HG02623 (cell line): ENCODE results near the gene CD8B.

Experiments used
- ATAC-seq: cut with Tn5 transposase; IDR thresholded peaks from one replicate; pipeline ENCODE4 v1.9.1; 2021; ENCODE audit warnings: moderate library complexity; ENCODE audit not compliant: unreplicated experiment

Gene CD8B

DNA sequence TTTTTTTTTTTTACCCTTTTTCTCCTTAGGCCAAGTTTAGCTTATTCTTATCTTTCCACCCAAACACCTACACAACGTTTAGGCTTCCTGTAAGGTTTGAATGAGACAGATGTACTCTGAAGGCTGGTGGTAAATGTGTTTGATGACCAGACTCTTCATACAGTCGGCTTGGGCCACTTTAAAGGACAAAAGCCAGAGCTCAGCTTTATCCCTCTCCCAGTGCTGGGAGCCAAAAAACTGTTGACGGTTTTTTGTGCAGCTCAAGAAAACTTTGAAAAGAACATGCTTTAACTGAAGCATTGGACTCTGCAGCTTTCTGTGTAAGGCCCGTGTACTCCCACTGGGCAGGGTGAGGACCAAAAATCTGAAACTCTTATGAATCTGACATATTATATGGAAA is 86.3 kb downstream of the CD8B start:
- ATAC-seq: no peak

DNA sequence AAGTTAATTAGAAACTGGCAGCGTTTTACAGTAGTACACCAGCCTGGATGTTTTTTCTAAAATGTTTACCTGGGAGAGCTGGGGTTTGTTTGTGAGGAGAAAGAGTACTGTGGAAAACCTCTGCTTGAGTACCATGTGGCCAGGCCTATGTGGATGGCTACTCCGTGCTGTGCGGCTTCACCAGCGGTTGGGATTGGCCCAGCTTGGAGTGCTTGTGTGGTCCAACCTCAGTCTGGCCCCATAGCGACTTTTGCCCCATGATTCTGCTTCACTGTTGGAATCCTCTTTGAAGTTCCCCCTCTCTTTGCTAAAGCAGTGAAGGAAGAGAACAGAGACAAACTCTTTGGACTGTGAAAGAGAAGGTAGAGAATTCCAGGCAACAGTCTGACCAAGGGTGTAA is 86.8 kb downstream of the CD8B start:
- no peak for ATAC-seq

DNA sequence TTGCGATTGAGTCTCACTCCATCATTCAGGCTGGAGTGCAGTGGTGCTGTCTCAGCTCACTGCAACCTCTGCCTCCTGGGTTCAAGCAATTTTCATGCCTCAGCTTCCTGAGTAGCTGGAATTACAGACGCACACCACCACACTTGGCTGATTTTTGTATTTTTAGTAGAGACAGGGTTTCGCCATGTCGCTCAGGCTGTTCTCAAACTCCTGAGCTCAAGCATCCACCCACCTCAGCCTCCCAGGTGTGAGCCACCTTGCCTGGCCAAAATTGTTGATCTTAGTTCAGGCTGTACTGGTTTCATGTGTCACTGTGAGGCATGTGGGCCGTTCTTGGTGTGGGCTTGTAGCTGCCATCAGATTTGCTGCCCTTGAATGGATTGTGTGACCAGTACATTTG is 89.1 kb downstream of the CD8B start:
- no peak for ATAC-seq

DNA sequence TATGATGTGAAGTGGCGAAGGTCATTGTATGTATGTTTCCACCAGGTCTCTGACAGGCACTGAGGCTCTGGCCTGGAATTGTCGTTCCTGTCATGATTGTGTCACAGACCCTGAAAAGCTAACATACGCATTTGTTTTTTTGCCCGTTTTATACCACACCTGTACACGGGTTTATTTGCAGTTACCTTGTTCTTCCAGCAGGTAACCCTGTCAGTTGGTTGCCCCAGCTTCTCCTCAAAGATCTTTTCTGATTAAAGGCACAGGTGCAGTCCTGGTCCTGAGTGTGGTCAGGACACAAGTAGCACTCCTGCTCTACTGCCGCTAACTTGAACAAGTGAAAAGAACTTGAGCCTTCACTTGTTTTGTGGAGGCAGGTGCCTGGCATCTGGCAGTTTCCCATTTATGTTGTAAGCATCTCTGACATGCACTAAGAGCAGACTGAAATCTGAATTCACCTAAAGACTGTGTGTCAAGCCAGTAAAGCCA is 90.8 kb downstream of the CD8B start:
- no peak for ATAC-seq

DNA sequence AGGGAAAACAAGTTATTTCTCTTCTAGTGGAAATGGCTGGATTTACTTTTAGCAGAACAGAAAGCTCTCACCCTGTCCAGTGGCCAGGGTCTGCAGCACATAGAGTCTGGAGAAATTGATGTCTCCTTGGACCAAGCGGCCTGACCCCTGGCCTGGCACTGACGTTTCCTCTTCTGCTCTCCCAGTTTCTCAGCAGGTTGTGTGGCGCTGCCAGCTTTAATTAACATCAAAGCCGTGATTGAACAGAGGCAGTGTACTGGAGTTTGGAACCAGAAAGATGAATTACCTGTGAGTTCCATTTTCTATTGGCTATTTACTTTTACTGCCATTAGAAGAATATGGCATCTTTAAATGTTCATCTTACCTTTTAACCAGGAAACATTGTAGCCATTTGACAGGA is 91.8 kb downstream of the CD8B start:
- ATAC-seq: no peak

DNA sequence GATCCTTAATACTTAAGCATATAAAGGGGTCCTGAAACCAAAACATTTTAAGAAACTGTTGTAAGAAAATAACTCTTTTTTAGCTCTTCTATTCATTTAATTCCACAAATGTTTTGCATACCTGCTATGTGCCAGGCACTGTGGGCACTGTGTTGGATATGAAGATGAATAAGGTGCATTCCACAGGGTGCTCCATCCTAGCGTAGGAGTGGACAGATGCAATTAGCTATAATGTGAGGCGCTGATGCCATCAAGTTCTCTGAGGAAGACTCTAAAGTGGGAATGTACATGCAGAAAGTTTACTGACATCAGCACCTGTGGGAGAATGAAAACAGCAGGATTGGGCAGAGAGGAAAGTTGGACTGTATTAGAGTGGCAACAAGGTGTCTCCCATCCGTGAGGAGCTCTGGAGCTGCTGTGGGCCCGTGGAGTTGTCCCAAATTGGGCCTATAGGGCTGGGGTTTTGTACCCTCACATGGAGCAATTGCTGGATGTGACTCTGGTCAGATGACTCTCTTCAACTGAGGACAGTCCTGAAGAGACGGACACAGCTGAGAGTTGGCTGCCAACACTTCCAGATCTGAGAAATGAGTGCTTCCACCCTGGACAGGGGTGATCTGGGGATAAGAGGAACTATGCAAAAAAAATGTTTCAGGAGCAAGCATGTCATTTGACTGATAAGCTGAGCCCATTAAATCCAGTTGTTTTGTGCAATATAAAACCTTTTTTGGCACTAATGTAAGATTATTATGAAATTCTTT is 93.3 kb downstream of the CD8B start:
- no peak for ATAC-seq
